Panc1 (cell line): ENCODE data around the gene NEUROD4. TPM values are rescaled to one million over a fixed set of nuclear protein-coding genes. Genes with fewer than 3 reads are reported as not detected.

Experiments used
- ATAC-seq: fragments of 200-7000 bp; cut with Tn5 transposase; 2 replicates; pipeline ENCODE4 v1.9.1; 2020; ENCODE audit warnings: mild to moderate bottlenecking, moderate library complexity
- BruUV-seq: library from RNA; stranded (reverse); fragments of 400-500 nt; replicated peaks from 2 replicates; lab custom pipeline; 2021; lab: Mats Ljungman, UMichigan
- CTCF ChIA-PET: fragments of 300-600 bp; sonication (Branson Sonifier 250); formaldehyde crosslinking; loops from one replicate; lab custom pipeline; 2022; ENCODE audit warnings: antibody characterized with exemption; lab: Charles Lee
- POLR2A ChIA-PET: fragments of 300-600 bp; sonication (Branson Sonifier 250); formaldehyde crosslinking; loops from one replicate; lab custom pipeline; 2022; ENCODE audit warnings: antibody characterized with exemption; lab: Charles Lee
- DNase-seq: peaks from one replicate; pipeline ENCODE4 v3.0.0-alpha.2; 2010; ENCODE audit warnings: low read depth, low spot score
- H3K27ac ChIP-seq: 2 replicates; pipeline ENCODE4 v1.5.1; 2011; ENCODE audit warnings: mild to moderate bottlenecking, low read length, inconsistent platforms
- H3K27me3 ChIP-seq: fragments of 200-500 bp; sonication (Bioruptor generic); 2 replicates; pipeline ENCODE4 v1.6.0; 2014; ENCODE audit warnings: low read length, inconsistent platforms; ENCODE audit not compliant: control insufficient read depth, insufficient read depth
- H3K36me3 ChIP-seq: fragments of 200-500 bp; sonication (Bioruptor generic); 2 replicates; pipeline ENCODE4 v1.5.1; 2014; ENCODE audit warnings: inconsistent platforms, mild to moderate bottlenecking, low read length, moderate library complexity; ENCODE audit not compliant: control insufficient read depth, insufficient read depth
- H3K4me1 ChIP-seq: 2 replicates; pipeline ENCODE4 v1.5.1; 2011; ENCODE audit warnings: inconsistent platforms, mild to moderate bottlenecking, low read length, moderate library complexity; ENCODE audit not compliant: control insufficient read depth, insufficient read depth
- H3K4me3 ChIP-seq, 2 experiments: 2 replicates each; pipeline ENCODE4 v1.5.1; 2011 to 2012; ENCODE audit warnings: low read depth in 2 of 2, low read length in 2 of 2, mild to moderate bottlenecking in 2 of 2, inconsistent platforms in 1 of 2, moderate library complexity in 1 of 2
- H3K9me3 ChIP-seq: fragments of 200-500 bp; sonication (Bioruptor generic); 2 replicates; pipeline ENCODE4 v1.5.1; 2014; ENCODE audit warnings: low read depth, mild to moderate bottlenecking, inconsistent platforms, low read length, moderate library complexity; ENCODE audit not compliant: control insufficient read depth, insufficient read depth
- CTCF ChIP-seq: fragments of 450-650 bp; IDR thresholded peaks from 2 replicates; pipeline ENCODE4 v1.5.1; 2017; ENCODE audit warnings: mild to moderate bottlenecking
- POLR2AphosphoS5 ChIP-seq: IDR thresholded peaks from 2 replicates; pipeline ENCODE4 v1.6.1; 2012; ENCODE audit warnings: mild to moderate bottlenecking, low read depth, low read length, moderate library complexity
- REST ChIP-seq, 2 experiments: IDR thresholded peaks; 2 replicates each; pipeline ENCODE4 v1.6.1; 2011 to 2012; ENCODE audit warnings: low read depth in 2 of 2, control low read depth in 1 of 2, low read length in 1 of 2, mild to moderate bottlenecking in 1 of 2, moderate library complexity in 1 of 2; ENCODE audit not compliant: insufficient read depth in 1 of 2
- SIN3A ChIP-seq: IDR thresholded peaks from 2 replicates; pipeline ENCODE4 v1.6.1; 2012; ENCODE audit warnings: low read depth, mild to moderate bottlenecking, low read length, moderate library complexity, borderline replicate concordance; ENCODE audit not compliant: insufficient read depth
- TCF7L2 ChIP-seq: IDR thresholded peaks from 2 replicates; pipeline ENCODE4 v1.6.1; 2011; ENCODE audit warnings: mild to moderate bottlenecking, low read depth, low read length, inconsistent platforms
- in situ Hi-C: cut with HindIII; loops from 2 replicates; pipeline ENCODE4 v1.10.0; 2016; ENCODE audit warnings: low sequenced_read_pairs, low pct_unique_long_range_greater_than_20kb
- intact Hi-C: fragments of 100-400 bp; cut with micrococcal nuclease; formaldehyde crosslinking; loops from one replicate; pipeline ENCODE4 v1.10.0; 2022; ENCODE audit not compliant: unreplicated experiment
- total RNA-seq: library from RNA; stranded (reverse); gene quantifications from one replicate; pipeline ENCODE4 v1.2.1, GENCODE V29; 2021; ENCODE audit not compliant: unreplicated experiment

The NEUROD4 gene
- total RNA-seq, 1 experiment from 2014 or later, result not detected

GRCh38 chr12:54977155-54977554 lies 42.6 kb upstream of the NEUROD4 start:
- no TSS peak for BruUV-seq
- in situ Hi-C loops (no loop called here), intact Hi-C loops (no loop called here)
- CTCF ChIA-PET, result no interaction called here
- TF ChIP-seq SIN3A, result no peak
- no peak for TF ChIP-seq REST (IDR thresholded peaks at IDR 0.05; ENCODE audit: insufficient read depth in 1 of 2, low read depth in 2 of 2, low read length in 1 of 2)
- TF ChIP-seq TCF7L2, result no peak
- TF ChIP-seq CTCF, result no peak
- TF ChIP-seq POLR2AphosphoS5, result no peak
- H3K9me3 ChIP-seq, result no peaks in the 10 kb centered on the region
- H3K4me3 ChIP-seq, result no peak overlapping the region
- H3K27me3 ChIP-seq, result peaks cover 20% of the 10 kb centered on the region
- no peak for DNase-seq
- POLR2A ChIA-PET, result interaction anchor here (0.7 kb wide), 1 partner anchor 22 kb away, joined by 4 read pairs; no protein-coding TSS in a partner anchor
- no peaks in the 10 kb centered on the region for H3K4me1 ChIP-seq
- ATAC-seq, result no peak
- H3K36me3 ChIP-seq, result no peaks in the 10 kb centered on the region
- H3K27ac ChIP-seq, result no peak overlapping the region

GRCh38 chr12:54977857-54978256 lies 41.9 kb upstream of the NEUROD4 start:
- TF ChIP-seq TCF7L2 (no peak), CTCF (no peak), POLR2AphosphoS5 (no peak), SIN3A (no peak), REST (IDR thresholded peaks at IDR 0.05; ENCODE audit: insufficient read depth in 1 of 2, low read depth in 2 of 2, low read length in 1 of 2) (no peak)
- intact Hi-C loops (no loop called here), in situ Hi-C loops (no loop called here)
- Histone ChIP-seq H3K9me3 (no peaks in the 10 kb centered on the region), H3K27ac (no peak overlapping the region), H3K4me3 (no peak overlapping the region), H3K27me3 (peaks cover 20% of the 10 kb centered on the region), H3K4me1 (no peaks in the 10 kb centered on the region), H3K36me3 (no peaks in the 10 kb centered on the region)
- no peak for ATAC-seq
- DNase-seq, result no peak
- no TSS peak for BruUV-seq
- ChIA-PET POLR2A (interaction anchor here (0.7 kb wide), 1 partner anchor 21 kb away, joined by 4 read pairs; no protein-coding TSS in a partner anchor), CTCF (no interaction called here)
